MM.1S (cell line): ENCODE results near the gene SH3TC1.

ENCODE experiments used
- DNase-seq: peaks from one replicate; pipeline ENCODE4 v3.0.0-alpha.2; 2015
- H2AFZ ChIP-seq: fragments of 300-600 bp; sonication (generic); 2 replicates; pipeline ENCODE4 v1.6.0; 2016; ENCODE audit warnings: antibody characterized with exemption, low read length
- H3F3A ChIP-seq: fragments of 300-600 bp; sonication (generic); 2 replicates; pipeline ENCODE4 v1.6.1; 2016; ENCODE audit warnings: mild to moderate bottlenecking, antibody characterized with exemption, low read length, moderate library complexity, mixed read lengths; ENCODE audit not compliant: insufficient read depth
- H3K27ac ChIP-seq: fragments of 300-600 bp; sonication (generic); 2 replicates; pipeline ENCODE4 v1.5.1; 2016; ENCODE audit warnings: mild to moderate bottlenecking, low read length
- H3K27me3 ChIP-seq: fragments of 300-600 bp; sonication (generic); replicated peaks from 2 replicates; pipeline ENCODE4 v1.6.0; 2016; ENCODE audit warnings: low read length; ENCODE audit not compliant: insufficient read depth
- H3K36me3 ChIP-seq: fragments of 300-600 bp; sonication (generic); replicated peaks from 2 replicates; pipeline ENCODE4 v1.6.1; 2016; ENCODE audit warnings: mild to moderate bottlenecking, low read length, mixed read lengths; ENCODE audit not compliant: insufficient read depth
- H3K4me1 ChIP-seq: fragments of 300-600 bp; sonication (generic); 2 replicates; pipeline ENCODE4 v1.6.1; 2016; ENCODE audit warnings: low read length, mixed read lengths
- H3K4me2 ChIP-seq: fragments of 300-600 bp; sonication (generic); 2 replicates; pipeline ENCODE4 v1.6.0; 2016; ENCODE audit warnings: low read depth, low read length
- H3K4me3 ChIP-seq: fragments of 300-600 bp; sonication (generic); 2 replicates; pipeline ENCODE4 v1.5.1; 2016; ENCODE audit warnings: low read length, mixed read lengths
- H3K79me2 ChIP-seq: fragments of 300-600 bp; sonication (generic); 2 replicates; pipeline ENCODE4 v1.6.1; 2016; ENCODE audit warnings: mixed run types, low read length, mixed read lengths
- H3K9ac ChIP-seq: fragments of 300-600 bp; sonication (generic); 2 replicates; pipeline ENCODE4 v1.6.1; 2016; ENCODE audit warnings: low read length, mixed read lengths
- H3K9me2 ChIP-seq: fragments of 300-600 bp; sonication (generic); replicated peaks from 2 replicates; pipeline ENCODE4 v1.6.1; 2016; ENCODE audit warnings: mild to moderate bottlenecking, low read length, mixed read lengths; ENCODE audit not compliant: insufficient read depth
- H3K9me3 ChIP-seq: fragments of 300-600 bp; sonication (generic); replicated peaks from 2 replicates; pipeline ENCODE4 v1.6.1; 2016; ENCODE audit warnings: mild to moderate bottlenecking, low read length, mixed read lengths; ENCODE audit not compliant: insufficient read depth
- H4K20me1 ChIP-seq: fragments of 300-600 bp; sonication (generic); 2 replicates; pipeline ENCODE4 v1.6.1; 2016; ENCODE audit warnings: mild to moderate bottlenecking, low read length, moderate library complexity, mixed read lengths; ENCODE audit not compliant: insufficient read depth
- EZH2 ChIP-seq: fragments of 300-600 bp; sonication (generic); optimal IDR thresholded peaks from 2 replicates; pipeline ENCODE3; 2017; ENCODE audit warnings: low read depth, mild to moderate bottlenecking, antibody characterized with exemption, low read length, mixed read lengths
- EZH2phosphoT487 ChIP-seq: fragments of 300-600 bp; sonication (generic); IDR thresholded peaks from 2 replicates; pipeline ENCODE4 v1.6.1; 2018; ENCODE audit warnings: antibody characterized with exemption, low read length
- TF ChIP-seq, protein P1 (sequence below): fragments of 300-600 bp; sonication (generic); IDR thresholded peaks from 2 replicates; pipeline ENCODE4 v1.5.1; 2016; ENCODE audit warnings: antibody characterized with exemption, low read length, mixed read lengths

Gene SH3TC1

DNA sequence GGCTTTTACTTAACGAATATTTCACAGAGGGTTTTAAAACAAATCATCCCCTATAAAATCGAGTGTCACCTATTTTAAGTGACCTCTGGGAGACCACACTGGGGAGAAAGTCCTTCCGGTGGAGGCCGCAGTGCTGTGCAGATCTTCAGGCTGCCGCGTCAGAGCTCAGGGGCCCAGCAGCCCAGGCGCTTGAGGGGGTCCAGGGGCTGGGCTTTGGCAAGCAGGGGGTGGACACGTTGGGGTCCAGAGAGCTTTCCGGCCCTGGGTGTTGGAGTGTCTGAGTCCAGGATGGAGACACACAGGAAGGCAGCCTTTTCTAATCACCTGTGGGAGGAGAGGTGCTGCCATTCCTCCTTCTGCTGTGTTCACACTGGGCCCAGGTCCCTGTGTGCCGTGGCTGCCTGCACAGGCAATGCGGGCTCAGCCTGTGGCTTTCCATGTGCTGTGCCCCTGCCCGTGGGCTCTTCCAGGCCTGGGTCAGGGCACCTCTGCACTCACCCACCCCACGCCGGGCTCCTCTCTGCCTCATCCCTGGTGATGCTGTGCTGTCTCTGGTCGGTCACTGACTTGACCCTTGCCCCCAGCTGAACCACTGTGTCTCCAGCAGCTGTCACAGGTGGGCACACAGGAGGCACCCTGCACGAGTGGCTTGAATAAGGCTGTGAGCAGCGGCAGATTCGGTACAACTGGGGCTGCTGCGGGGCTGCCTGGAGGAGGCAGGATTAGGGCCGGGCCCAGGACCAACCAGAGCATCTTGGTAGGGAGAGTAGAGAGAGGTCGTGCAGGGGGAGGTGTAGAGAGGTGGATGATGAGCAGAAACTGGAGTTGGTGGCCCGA, 80.4 kb downstream of the SH3TC1 start:
- Histone ChIP-seq H3F3A (no peaks in the 10 kb centered on the region), H3K27ac (no peak overlapping the region), H3K36me3 (no peaks in the 10 kb centered on the region), H3K79me2 (no peaks in the 10 kb centered on the region), H3K4me1 (no peaks in the 10 kb centered on the region), H3K9ac (no peak overlapping the region), H2AFZ (no peak overlapping the region), H3K4me3 (no peak overlapping the region), H3K4me2 (no peak overlapping the region), H3K9me2 (no peaks in the 10 kb centered on the region), H3K9me3 (no peaks in the 10 kb centered on the region), H4K20me1 (no peaks in the 10 kb centered on the region), H3K27me3 (peaks cover 100% of the 10 kb centered on the region)
- TF ChIP-seq, protein P1, sequence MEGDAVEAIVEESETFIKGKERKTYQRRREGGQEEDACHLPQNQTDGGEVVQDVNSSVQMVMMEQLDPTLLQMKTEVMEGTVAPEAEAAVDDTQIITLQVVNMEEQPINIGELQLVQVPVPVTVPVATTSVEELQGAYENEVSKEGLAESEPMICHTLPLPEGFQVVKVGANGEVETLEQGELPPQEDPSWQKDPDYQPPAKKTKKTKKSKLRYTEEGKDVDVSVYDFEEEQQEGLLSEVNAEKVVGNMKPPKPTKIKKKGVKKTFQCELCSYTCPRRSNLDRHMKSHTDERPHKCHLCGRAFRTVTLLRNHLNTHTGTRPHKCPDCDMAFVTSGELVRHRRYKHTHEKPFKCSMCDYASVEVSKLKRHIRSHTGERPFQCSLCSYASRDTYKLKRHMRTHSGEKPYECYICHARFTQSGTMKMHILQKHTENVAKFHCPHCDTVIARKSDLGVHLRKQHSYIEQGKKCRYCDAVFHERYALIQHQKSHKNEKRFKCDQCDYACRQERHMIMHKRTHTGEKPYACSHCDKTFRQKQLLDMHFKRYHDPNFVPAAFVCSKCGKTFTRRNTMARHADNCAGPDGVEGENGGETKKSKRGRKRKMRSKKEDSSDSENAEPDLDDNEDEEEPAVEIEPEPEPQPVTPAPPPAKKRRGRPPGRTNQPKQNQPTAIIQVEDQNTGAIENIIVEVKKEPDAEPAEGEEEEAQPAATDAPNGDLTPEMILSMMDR: no peak
- TF ChIP-seq EZH2phosphoT487 (no peak), EZH2 (no peak)
- DNase-seq: no peak

- no peaks in the 10 kb centered on the region for H3F3A ChIP-seq
- no peaks in the 10 kb centered on the region for H3K9me2 ChIP-seq
- no peaks in the 10 kb centered on the region for H3K4me1 ChIP-seq
- no peak overlapping the region for H3K9ac ChIP-seq
- H3K36me3 ChIP-seq: no peaks in the 10 kb centered on the region
- no peak overlapping the region for H3K4me2 ChIP-seq
- no peak overlapping the region for H3K4me3 ChIP-seq
- DNase-seq: no peak
- H3K9me3 ChIP-seq: no peaks in the 10 kb centered on the region
- H2AFZ ChIP-seq: no peak overlapping the region
- H3K79me2 ChIP-seq: no peaks in the 10 kb centered on the region
- H3K27ac ChIP-seq: no peak overlapping the region
- H3K27me3 ChIP-seq: peaks cover 99% of the 10 kb centered on the region
- no peaks in the 10 kb centered on the region for H4K20me1 ChIP-seq
- TF ChIP-seq EZH2 (no peak), EZH2phosphoT487 (no peak)
- TF ChIP-seq, protein P1: no peak
These were observed 81.2 kb downstream of the SH3TC1 start for GRCh38 chr4:8280158-8280875.

DNA sequence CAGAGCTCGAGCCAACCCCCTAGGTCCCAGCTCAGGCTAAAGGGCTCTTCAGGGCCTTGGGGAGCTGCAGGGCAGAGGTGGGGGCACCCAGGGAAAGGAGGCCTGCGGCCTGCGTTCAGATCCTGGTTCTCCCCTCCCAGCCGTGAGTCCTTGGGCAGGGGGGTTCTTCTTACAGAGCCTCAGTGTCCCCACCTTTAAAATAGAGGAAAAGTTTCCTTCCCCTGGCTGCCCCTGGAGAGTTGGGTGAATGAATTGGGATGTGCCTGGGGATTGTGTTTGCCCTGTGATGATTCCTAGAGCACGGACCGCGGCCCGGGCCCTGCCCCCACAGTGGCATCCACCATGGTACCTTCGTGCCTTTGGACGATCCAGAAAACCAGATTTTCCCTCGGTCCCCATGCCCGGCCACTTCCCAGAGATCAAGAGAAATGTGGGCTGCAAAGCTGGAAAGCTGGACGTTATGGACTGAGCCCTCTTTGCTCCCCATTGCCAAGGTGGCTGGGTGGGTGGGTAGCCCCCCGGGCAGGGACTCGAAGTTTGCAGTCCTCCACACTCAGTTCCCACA, 81.9 kb downstream of the SH3TC1 start:
- Histone ChIP-seq H2AFZ (no peak overlapping the region), H3K9me2 (no peaks in the 10 kb centered on the region), H3K27ac (no peak overlapping the region), H3K27me3 (peaks cover 99% of the 10 kb centered on the region), H3F3A (no peaks in the 10 kb centered on the region), H3K9me3 (no peaks in the 10 kb centered on the region), H3K9ac (no peak overlapping the region), H4K20me1 (no peaks in the 10 kb centered on the region), H3K36me3 (no peaks in the 10 kb centered on the region), H3K4me2 (no peak overlapping the region), H3K4me3 (no peak overlapping the region), H3K4me1 (no peaks in the 10 kb centered on the region), H3K79me2 (no peaks in the 10 kb centered on the region)
- no peak for TF ChIP-seq EZH2
- TF ChIP-seq, protein P1: no peak
- TF ChIP-seq EZH2phosphoT487: no peak
- no peak for DNase-seq
